ENCODE data around the gene SHLD2.
"Not testable (repeated sequence)": the region's sequence is repeated elsewhere in the genome, so short reads cannot be mapped to it uniquely, and the experiment has no call there.

Gene SHLD2

GRCh38 chr10:87156841-87157240 lies 61.8 kb downstream of the SHLD2 start:
- FAIRE-seq; DNase-seq (ENCODE audit: insufficient read length, low spot score): not testable (repeated sequence)

- FAIRE-seq; DNase-seq (ENCODE audit: insufficient read length, low spot score): not testable (repeated sequence)
These were observed 62.8 kb downstream of the SHLD2 start for GRCh38 chr10:87157821-87158220.

GRCh38 chr10:87162703-87163293 lies 67.8 kb downstream of the SHLD2 start:
- DNase-seq (ENCODE audit: insufficient read length, low spot score); FAIRE-seq: not testable (repeated sequence)

- FAIRE-seq; DNase-seq (ENCODE audit: insufficient read length, low spot score): not testable (repeated sequence)
These were observed 68.4 kb downstream of the SHLD2 start for GRCh38 chr10:87163414-87163813.

- not testable (repeated sequence) for DNase-seq (ENCODE audit: insufficient read length, low spot score); FAIRE-seq
These were observed 74.9 kb downstream of the SHLD2 start for GRCh38 chr10:87169857-87170256.

GRCh38 chr10:87170705-87171104 lies 75.7 kb downstream of the SHLD2 start:
- FAIRE-seq; DNase-seq (ENCODE audit: insufficient read length, low spot score): not testable (repeated sequence)

GRCh38 chr10:87171670-87172069 lies 76.7 kb downstream of the SHLD2 start:
- not testable (repeated sequence) for FAIRE-seq; DNase-seq (ENCODE audit: insufficient read length, low spot score)

- FAIRE-seq; DNase-seq (ENCODE audit: insufficient read length, low spot score): not testable (repeated sequence)
These were observed 77.2 kb downstream of the SHLD2 start for GRCh38 chr10:87172178-87172577.

GRCh38 chr10:87177587-87177986 lies 82.6 kb downstream of the SHLD2 start:
- FAIRE-seq; DNase-seq (ENCODE audit: insufficient read length, low spot score): not testable (repeated sequence)

GRCh38 chr10:87184421-87184820 lies 89.4 kb downstream of the SHLD2 start:
- peak; percentile 50 for FAIRE-seq
- DNase-seq (ENCODE audit: insufficient read length, low spot score): not testable (repeated sequence)

GRCh38 chr10:87186016-87186415 lies 91.0 kb downstream of the SHLD2 start:
- not testable (repeated sequence) for DNase-seq (ENCODE audit: insufficient read length, low spot score); FAIRE-seq

- DNase-seq (ENCODE audit: insufficient read length, low spot score); FAIRE-seq: not testable (repeated sequence)
These were observed 92.6 kb downstream of the SHLD2 start for GRCh38 chr10:87187573-87187972.

- FAIRE-seq; DNase-seq (ENCODE audit: insufficient read length, low spot score): not testable (repeated sequence)
These were observed 96.8 kb downstream of the SHLD2 start for GRCh38 chr10:87191841-87192240.

GRCh38 chr10:87200924-87201323 lies 105.9 kb downstream of the SHLD2 start:
- peak; percentile 60 for FAIRE-seq
- not testable (repeated sequence) for DNase-seq (ENCODE audit: insufficient read length, low spot score)

- not testable (repeated sequence) for FAIRE-seq
These were observed 109.8 kb downstream of the SHLD2 start for GRCh38 chr10:87204801-87205200.

GRCh38 chr10:87206922-87207321 lies 111.9 kb downstream of the SHLD2 start:
- not testable (repeated sequence) for FAIRE-seq

More at GRCh38 chr10:87204801-87205200, 109.8 kb downstream of the SHLD2 start:
- DNase-seq (ENCODE audit: insufficient read length, low spot score): not testable (repeated sequence)

GRCh38 chr10:87210309-87210708 lies 115.3 kb downstream of the SHLD2 start:
- DNase-seq (ENCODE audit: insufficient read length, low spot score); FAIRE-seq: not testable (repeated sequence)

More at GRCh38 chr10:87206922-87207321, 111.9 kb downstream of the SHLD2 start:
- DNase-seq (ENCODE audit: insufficient read length, low spot score): not testable (repeated sequence)

- not testable (repeated sequence) for FAIRE-seq
- DNase-seq (ENCODE audit: insufficient read length, low spot score): peak; percentile 22
These were observed 116.8 kb downstream of the SHLD2 start for GRCh38 chr10:87211848-87212247.

GRCh38 chr10:87213150-87213765 lies 118.3 kb downstream of the SHLD2 start:
- FAIRE-seq; DNase-seq (ENCODE audit: insufficient read length, low spot score): not testable (repeated sequence)

GRCh38 chr10:87213806-87214205 lies 118.8 kb downstream of the SHLD2 start:
- not testable (repeated sequence) for DNase-seq (ENCODE audit: insufficient read length, low spot score); FAIRE-seq

- not testable (repeated sequence) for FAIRE-seq; DNase-seq (ENCODE audit: insufficient read length, low spot score)
These were observed 121.1 kb downstream of the SHLD2 start for GRCh38 chr10:87216120-87216519.

Data from H54 (cell line).